Astrocyte of the hippocampus (primary cell): ENCODE results near the gene INSYN1.
A peak's percentile ranks its signal among the peaks of the same experiment; 100 is the strongest.
"Not testable (repeated sequence)": the region's sequence is repeated elsewhere in the genome, so short reads cannot be mapped to it uniquely, and the experiment has no call there.

Experiments
- DNase-seq: peaks from one replicate; pipeline ENCODE4 v3.0.0; 2011; ENCODE audit warnings: low read depth, low spot score

INSYN1 gene

GRCh38 chr15:73753250-73754130 is at the start of gene INSYN1:
Gene INSYN1, minus strand, starts transcription at chr15:73753351. Its CDS starts 2,221 bp downstream, at chr15:73751130.
- DNase-seq: peak; percentile 72

DNA sequence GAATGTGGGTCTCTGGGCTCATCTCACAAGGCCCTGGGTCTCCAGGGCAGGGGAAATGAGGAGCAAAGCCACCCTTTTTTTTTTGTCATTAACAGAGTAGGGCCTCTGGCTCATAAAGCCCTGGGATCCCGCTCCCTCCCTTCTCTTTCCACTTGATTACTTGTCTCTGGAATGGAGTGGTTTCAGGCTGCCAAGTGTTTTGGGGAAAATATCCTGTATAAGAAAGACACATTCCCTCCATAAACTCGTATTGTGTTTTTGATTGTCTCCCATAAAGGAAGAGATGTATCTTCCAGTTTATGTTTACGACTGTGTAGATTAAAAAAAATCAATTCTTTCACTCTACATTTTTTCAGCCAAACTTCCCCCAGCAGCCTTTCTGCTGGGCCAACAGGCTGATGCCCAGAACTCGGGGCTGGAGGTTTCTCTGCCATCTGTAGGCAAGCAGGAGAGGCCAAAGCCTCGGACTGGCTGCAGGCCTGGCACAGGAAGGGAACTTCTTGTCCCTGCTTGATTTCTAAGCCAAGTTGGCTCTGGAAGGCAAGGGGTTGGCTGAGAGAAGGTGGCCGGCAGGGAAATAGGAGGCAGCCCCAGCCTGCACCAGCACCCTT is 49.4 kb upstream of the INSYN1 start:
- DNase-seq: peak; percentile 54

DNA sequence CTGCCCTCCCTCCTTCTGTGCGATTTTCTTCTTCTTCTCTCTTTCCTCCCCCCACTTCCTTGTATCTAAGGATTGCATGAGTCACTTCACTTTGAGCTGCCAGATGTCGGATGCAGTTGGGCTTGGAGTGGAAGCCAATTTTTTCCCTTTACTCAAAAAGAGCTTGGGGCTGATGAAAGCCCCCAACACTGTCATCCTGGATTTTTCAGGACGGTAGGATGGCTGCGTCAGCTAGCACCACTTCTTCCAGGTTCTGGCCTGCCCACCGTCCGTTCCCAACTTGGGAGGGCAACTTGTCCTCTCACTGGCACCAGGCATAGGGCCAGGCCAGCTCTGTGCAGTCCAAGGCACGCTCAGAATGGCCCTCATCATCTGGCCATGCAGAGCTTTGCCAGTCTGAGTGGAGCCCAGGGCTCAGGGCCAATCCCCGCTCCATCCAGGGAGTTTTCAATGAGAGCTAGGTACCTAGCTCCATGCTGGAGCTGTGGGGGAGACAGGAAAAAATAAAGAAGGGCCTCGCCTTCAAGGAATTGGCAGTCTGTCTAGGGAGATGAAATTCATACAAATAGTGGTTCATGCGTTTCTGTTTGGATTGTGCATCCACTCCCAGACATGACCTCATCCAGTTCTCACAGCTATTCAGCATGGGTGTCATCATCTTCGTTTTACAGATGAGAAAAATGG is 47.7 kb upstream of the INSYN1 start:
- peak; percentile 83 for DNase-seq

- DNase-seq: peak; percentile 21
Observed at GRCh38 chr15:73799466-73799865, 46.3 kb upstream of the INSYN1 start.

- no peak for DNase-seq
Observed at GRCh38 chr15:73797366-73798158, 44.4 kb upstream of the INSYN1 start.

DNA sequence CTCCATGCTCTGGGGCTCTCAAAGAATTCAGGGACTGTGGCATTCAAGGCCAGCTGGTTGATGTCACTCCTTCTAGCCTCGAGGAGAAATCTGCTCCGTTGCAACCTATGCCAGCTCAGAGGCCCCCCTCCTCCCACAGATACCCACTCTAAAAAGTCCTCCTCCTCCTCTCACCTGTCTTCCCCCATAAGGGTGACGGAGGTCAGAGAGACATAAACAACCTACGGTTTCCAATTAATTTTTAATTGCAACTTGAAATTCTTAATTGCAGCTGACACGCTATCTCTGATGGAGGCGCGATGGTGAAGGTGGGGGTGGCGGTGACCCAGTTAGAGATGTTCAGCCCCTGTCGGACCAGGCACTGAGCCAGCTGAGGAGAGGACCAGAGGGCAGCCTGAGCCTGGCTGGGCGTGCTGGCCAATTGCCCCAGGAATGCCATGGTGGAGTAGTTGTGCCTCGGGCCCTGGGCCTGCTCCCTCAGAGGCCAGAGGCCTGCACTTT is 43.2 kb upstream of the INSYN1 start:
- no peak for DNase-seq

DNA sequence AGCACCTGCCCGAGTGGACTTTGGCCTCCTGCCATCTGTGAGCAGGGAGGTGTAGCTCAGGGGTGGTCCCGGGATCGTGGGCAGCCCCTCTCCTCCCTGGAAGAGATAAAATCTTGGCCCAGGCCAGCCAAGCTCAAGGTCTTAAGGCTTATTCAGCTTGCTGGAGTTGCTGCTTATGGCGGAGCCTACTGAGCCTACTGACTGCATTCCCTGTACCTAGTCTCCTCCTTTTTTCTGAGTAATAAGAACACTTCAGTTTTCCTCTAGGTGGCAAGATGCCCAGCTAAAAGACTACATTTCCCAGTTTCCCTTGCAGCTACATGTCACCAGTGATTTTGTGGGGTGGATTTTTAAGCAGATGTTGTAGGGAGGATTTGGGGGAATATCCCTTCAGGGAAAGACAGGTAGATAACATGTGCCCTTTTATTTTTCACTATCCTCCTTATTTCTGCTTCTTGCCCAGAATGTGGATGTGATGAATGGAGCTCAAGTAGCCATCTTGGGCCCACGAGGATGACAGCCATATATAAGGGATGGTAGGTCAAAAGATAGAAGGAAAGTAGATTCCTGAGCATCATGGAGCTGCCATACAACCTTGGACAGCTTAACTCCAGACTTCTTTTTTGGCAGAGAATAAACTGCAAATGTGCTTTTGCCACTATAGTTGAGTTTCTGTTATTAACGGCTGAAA is 41.4 kb upstream of the INSYN1 start:
- peak; percentile 41 for DNase-seq

- not testable (repeated sequence) for DNase-seq
Observed at GRCh38 chr15:73792899-73793541, 39.9 kb upstream of the INSYN1 start.

- no peak for DNase-seq
Observed at GRCh38 chr15:73792415-73792814, 39.3 kb upstream of the INSYN1 start.

DNA sequence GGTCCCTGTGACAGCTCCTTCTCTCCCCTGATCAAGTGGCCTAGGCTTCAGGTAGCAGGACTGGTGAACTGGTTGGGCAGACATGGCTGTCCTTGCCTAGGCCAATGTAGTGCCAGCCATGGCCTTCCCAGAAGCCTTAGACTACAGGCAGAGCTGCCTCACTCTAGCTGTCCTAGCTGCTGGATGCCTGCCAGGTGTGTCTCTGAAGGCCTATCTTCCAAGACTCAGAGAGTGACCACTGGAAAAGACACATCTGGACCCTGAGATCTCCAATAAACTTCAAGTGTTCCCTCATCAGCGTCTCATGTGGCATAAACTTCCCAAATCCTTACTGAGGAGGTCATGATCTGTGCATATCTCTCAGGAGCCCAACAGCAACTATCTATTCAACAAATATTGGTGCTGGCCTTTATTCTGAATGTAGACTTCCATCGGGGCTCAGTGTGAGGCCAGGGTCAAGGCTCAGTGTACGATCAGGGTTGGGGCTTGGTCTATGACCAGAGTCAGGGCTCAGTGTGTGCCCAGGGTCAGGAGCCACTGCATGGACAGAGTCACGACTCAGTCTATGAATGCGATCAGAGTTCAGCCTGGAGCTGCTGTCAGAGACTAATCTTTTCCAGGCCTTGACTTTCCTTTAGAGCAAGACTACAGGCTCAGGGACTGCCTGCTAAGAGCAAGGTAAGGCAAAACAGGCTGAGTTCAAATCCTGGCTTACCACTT is 36.5 kb upstream of the INSYN1 start:
- DNase-seq: no peak

GRCh38 chr15:73787621-73788020 is 34.5 kb upstream of the INSYN1 start:
- no peak for DNase-seq

- DNase-seq: peak; percentile 46
Observed at GRCh38 chr15:73786538-73786937, 33.4 kb upstream of the INSYN1 start.

DNA sequence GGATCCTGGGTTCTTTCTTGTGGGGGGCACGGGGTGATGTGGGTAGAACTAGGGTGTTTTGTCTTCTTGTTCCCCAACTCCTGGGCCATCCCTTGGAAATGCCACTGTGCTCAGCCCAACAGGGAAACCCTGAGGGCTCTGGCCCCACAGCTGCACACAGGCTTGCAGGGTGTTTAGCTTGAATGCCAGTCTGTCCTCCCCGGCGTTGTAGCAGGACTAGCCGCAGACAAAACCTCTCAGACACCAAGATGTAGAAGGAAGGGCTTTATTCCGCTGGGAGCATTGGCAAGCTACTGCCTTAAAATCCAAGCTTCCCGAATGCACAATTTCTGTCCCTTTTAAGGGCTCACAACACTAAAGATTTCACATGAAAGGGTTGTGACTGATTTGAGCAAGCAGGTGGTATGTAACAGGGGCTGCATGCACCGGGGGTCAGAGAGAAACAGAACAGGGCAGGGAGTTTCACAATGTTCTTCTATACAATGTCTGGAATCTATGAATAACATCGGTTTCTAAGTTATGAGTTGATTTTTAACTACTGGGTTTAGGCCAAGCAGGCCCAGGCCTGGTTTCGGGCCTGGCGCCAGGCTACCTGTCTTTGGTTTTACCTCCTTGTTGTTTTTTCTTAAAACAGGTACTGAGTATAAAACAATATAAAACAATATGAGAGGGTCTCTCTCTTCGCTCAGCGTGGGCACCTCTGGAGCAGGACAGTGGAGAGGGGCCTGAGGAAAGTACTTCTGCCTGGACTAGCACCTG is 32.3 kb upstream of the INSYN1 start:
- DNase-seq: not testable (repeated sequence)

GRCh38 chr15:73784291-73784690 is 31.1 kb upstream of the INSYN1 start:
- DNase-seq: no peak

DNA sequence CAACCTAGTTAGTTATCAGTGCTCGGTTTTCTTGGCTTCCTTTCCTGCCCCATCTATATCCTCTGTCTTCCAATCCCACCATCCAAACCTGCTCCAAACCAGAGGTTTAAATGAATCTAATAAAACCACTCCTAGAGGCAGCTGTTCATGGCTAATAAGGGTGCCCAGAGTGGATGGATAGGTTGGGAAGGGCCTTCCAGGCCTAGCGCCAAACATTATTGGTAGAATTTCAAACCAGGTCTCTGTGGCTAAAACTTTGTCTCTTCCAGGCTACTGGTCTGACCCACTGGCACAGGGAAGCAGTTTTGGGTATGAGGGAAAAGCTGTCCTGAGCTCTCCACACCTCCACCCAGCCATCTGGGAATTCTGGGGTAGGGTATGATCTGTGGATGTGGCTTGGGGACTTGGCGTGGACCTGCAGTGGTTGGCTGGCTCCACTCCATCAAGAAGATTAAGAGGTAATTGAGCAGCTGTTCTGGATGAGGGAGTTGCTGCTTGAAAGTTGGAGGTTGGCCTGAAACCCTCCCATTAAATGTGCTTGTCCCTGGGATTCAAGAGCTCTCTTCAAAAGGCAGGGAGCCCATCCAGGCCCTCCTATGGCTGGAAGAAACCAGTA is 29.3 kb upstream of the INSYN1 start:
- DNase-seq: peak; percentile 20

DNA sequence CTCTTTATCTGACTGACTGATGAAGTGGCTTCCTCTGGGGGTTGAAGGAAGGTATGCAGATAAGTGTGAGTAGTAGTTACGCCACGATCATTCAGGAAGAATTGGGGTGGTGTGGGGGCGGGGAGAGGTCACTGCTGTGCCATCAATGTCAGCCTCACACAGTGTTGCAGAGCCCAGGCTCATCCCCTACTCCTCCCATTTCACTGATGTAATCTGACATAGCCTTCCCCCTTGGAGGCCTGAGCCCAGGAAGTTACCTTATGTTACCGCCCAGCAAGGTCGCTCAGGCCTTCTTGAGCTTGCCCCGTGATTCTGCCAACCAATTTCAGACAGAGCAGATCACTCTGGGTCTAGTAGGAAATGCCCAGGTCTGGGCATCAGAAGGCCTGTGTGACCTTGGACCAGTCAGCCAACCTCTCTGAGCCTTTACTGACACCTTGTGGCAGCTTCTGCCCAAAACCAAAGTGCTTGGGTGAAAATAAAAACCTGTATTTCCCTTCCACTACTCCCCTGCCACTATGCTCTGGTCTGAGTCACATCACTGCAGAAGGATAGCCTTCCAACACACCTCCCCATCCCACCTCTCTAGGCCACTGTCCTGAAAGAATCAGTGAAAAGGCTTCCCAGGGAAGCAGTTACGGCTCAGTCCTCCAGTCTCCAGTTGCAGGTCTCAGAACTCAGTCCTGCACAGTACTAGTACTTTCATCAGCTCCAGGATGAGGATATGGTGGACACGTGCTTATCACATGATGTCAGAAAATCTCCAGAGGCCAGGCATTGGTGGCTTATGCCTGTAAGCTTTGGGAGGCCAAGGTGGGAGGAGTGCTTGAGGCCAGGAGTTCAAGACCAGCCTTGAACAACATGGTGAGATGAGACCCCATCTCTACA is 28.1 kb upstream of the INSYN1 start:
- DNase-seq: no peak

DNA sequence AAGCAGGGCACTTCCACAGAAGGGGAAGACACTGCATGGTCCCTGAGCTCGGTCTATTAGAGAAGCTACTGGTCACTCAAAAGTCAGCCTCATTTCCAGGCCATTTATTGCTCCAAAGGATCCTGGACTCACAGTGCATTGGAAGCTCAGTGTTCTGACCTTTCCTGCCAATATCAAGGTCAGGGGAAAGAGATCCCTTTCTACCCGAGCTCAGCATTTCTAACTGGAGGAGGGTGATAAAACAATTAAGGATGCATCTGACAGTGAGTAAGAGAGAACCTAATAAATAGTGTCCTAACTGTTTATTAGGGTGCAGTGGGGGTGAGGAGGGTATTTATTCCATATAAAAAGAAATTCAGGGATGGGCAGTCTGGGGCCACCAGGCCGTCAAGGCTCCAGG is 26.8 kb upstream of the INSYN1 start:
- no peak for DNase-seq
